ENCODE results near the gene FBXW5.
A peak's percentile ranks its signal among the peaks of the same experiment; 100 is the strongest.

FBXW5 gene

GRCh38 chr9:136949817-136950655, 5.5 kb upstream of the FBXW5 start:
- peaks cover 13% of the 10 kb centered on the region for H3K4me1 Mint-ChIP-seq
- H3K9me3 Mint-ChIP-seq: no peaks in the 10 kb centered on the region
- H3K27ac Mint-ChIP-seq: peak overlapping the region; percentile 92
- peak; percentile 95 for ATAC-seq
- H3K4me3 Mint-ChIP-seq: peak overlapping the region; percentile 76
- peak; percentile 88 to 99 for DNase-seq (ENCODE audit: low spot score in 2 of 2)
- H3K36me3 Mint-ChIP-seq: peaks cover 2% of the 10 kb centered on the region

GRCh38 chr9:136949239-136949816, 4.8 kb upstream of the FBXW5 start:
- no peak for ATAC-seq
- H3K4me1 Mint-ChIP-seq: peaks cover 12% of the 10 kb centered on the region
- H3K27ac Mint-ChIP-seq: peak overlapping the region; percentile 92

GRCh38 chr9:136947955-136948510, 3.5 kb upstream of the FBXW5 start:
- peaks cover 18% of the 10 kb centered on the region for H3K36me3 Mint-ChIP-seq
- no peak for ATAC-seq
- H3K4me1 Mint-ChIP-seq: peaks cover 15% of the 10 kb centered on the region
- H3K9me3 Mint-ChIP-seq: no peaks in the 10 kb centered on the region
- H3K4me3 Mint-ChIP-seq: peak overlapping the region; percentile 76
- no peak for DNase-seq (ENCODE audit: low spot score in 2 of 2)
- peak overlapping the region; percentile 92 for H3K27ac Mint-ChIP-seq

More at GRCh38 chr9:136949239-136949816, 4.8 kb upstream of the FBXW5 start:
- Mint-ChIP-seq H3K36me3 (peaks cover 7% of the 10 kb centered on the region), H3K9me3 (no peaks in the 10 kb centered on the region), H3K4me3 (peak overlapping the region; percentile 76)
- DNase-seq (ENCODE audit: low spot score in 2 of 2): no peak

- Mint-ChIP-seq H3K27ac (no peak overlapping the region), H3K4me3 (no peak overlapping the region), H3K36me3 (peaks cover 26% of the 10 kb centered on the region), H3K4me1 (peaks cover 22% of the 10 kb centered on the region), H3K9me3 (no peaks in the 10 kb centered on the region)
- no peak for ATAC-seq
- DNase-seq (ENCODE audit: low spot score in 2 of 2): no peak
Observed at GRCh38 chr9:136947028-136947891, 2.7 kb upstream of the FBXW5 start.

GRCh38 chr9:136946228-136947027, 1.9 kb upstream of the FBXW5 start:
- ATAC-seq (no peak), DNase-seq (ENCODE audit: low spot score in 2 of 2) (no peak)
- H3K4me1 Mint-ChIP-seq: peaks cover 28% of the 10 kb centered on the region

GRCh38 chr9:136945333-136946227, 1.0 kb upstream of the FBXW5 start:
- H3K36me3 Mint-ChIP-seq: peaks cover 42% of the 10 kb centered on the region
- H3K4me3 Mint-ChIP-seq: peak overlapping the region; percentile 66
- peaks cover 28% of the 10 kb centered on the region for H3K4me1 Mint-ChIP-seq
- no peaks in the 10 kb centered on the region for H3K9me3 Mint-ChIP-seq
- no peak overlapping the region for H3K27ac Mint-ChIP-seq
- ATAC-seq: no peak
- DNase-seq (ENCODE audit: low spot score in 2 of 2): no peak

More at GRCh38 chr9:136946228-136947027, 1.9 kb upstream of the FBXW5 start:
- Mint-ChIP-seq H3K36me3 (peaks cover 34% of the 10 kb centered on the region), H3K9me3 (no peaks in the 10 kb centered on the region), H3K27ac (no peak overlapping the region), H3K4me3 (no peak overlapping the region)

- H3K36me3 Mint-ChIP-seq: peaks cover 57% of the 10 kb centered on the region
- DNase-seq (ENCODE audit: low spot score in 2 of 2) (no peak), ATAC-seq (peak; percentile 60)
- H3K4me3 Mint-ChIP-seq: peak overlapping the region; percentile 66
- H3K27ac Mint-ChIP-seq: peak overlapping the region; percentile 80
- H3K4me1 Mint-ChIP-seq: peaks cover 25% of the 10 kb centered on the region
- no peaks in the 10 kb centered on the region for H3K9me3 Mint-ChIP-seq
Observed at GRCh38 chr9:136944212-136944518, 373 bp downstream of the FBXW5 start.

- Mint-ChIP-seq H3K9me3 (no peaks in the 10 kb centered on the region), H3K4me1 (peaks cover 26% of the 10 kb centered on the region), H3K36me3 (peaks cover 63% of the 10 kb centered on the region), H3K27ac (peak overlapping the region; percentile 80), H3K4me3 (peak overlapping the region; percentile 66)
- peak; percentile 50 to 79 for DNase-seq (ENCODE audit: low spot score in 2 of 2)
- ATAC-seq: peak; percentile 51
Observed at GRCh38 chr9:136943291-136944211, 987 bp downstream of the FBXW5 start.

GRCh38 chr9:136942881-136943230, 1.7 kb downstream of the FBXW5 start:
- Mint-ChIP-seq H3K36me3 (peaks cover 64% of the 10 kb centered on the region), H3K4me3 (peak overlapping the region; percentile 66), H3K27ac (peak overlapping the region; percentile 80), H3K9me3 (no peaks in the 10 kb centered on the region), H3K4me1 (peaks cover 26% of the 10 kb centered on the region)
- no peak for ATAC-seq
- no peak for DNase-seq (ENCODE audit: low spot score in 2 of 2)

- peak overlapping the region; percentile 66 for H3K4me3 Mint-ChIP-seq
- DNase-seq (ENCODE audit: low spot score in 2 of 2): no peak
- H3K36me3 Mint-ChIP-seq: peaks cover 64% of the 10 kb centered on the region
- peaks cover 26% of the 10 kb centered on the region for H3K4me1 Mint-ChIP-seq
- no peak for ATAC-seq
- H3K27ac Mint-ChIP-seq: peak overlapping the region; percentile 80
- H3K9me3 Mint-ChIP-seq: no peaks in the 10 kb centered on the region
Observed at GRCh38 chr9:136942112-136942880, 2.2 kb downstream of the FBXW5 start.

GRCh38 chr9:136941231-136942111, 3.1 kb downstream of the FBXW5 start:
- DNase-seq (ENCODE audit: low spot score in 2 of 2): no peak
- H3K36me3 Mint-ChIP-seq: peaks cover 64% of the 10 kb centered on the region

More at GRCh38 chr9:136941231-136942111, 3.1 kb downstream of the FBXW5 start:
- no peak overlapping the region for H3K27ac Mint-ChIP-seq
- H3K4me3 Mint-ChIP-seq: no peak overlapping the region
- no peak for ATAC-seq
- H3K9me3 Mint-ChIP-seq: no peaks in the 10 kb centered on the region
- H3K4me1 Mint-ChIP-seq: peaks cover 26% of the 10 kb centered on the region
